ENCODE measurements around the gene MTNR1A. TPM values are rescaled to one million over a fixed set of nuclear protein-coding genes. Genes with fewer than 3 reads are reported as not detected.

The MTNR1A gene
- total RNA-seq, 2 donors from 2014 or later, result 1.3 TPM; not detected in 1

- no peak overlapping the region for H3K27ac ChIP-seq
These were observed 1.6 kb downstream of the MTNR1A start for GRCh38 chr4:186553717-186554116.

GRCh38 chr4:186551849-186552248 lies 3.5 kb downstream of the MTNR1A start:
- intact Hi-C loops (cut with DNase I), result no loop called here
- no peak overlapping the region for H3K4me3 ChIP-seq
- whole genome bisulfite sequencing, result 98% methylated on average over 2 of the region's 2 CpGs
- no peak overlapping the region for H3K27ac ChIP-seq
- TF ChIP-seq POLR2AphosphoS5 (IDR thresholded peaks at IDR 0.05) (no peak), CTCF (IDR thresholded peaks at IDR 0.05) (no peak), POLR2A (IDR thresholded peaks at IDR 0.05) (no peak)
- no peaks in the 10 kb centered on the region for H3K9me3 ChIP-seq
- DNase-seq (ENCODE audit: low spot score), result no peak
- H3K36me3 ChIP-seq, result no peaks in the 10 kb centered on the region
- H3K27me3 ChIP-seq (replicated peaks; ENCODE audit: insufficient read depth), result no peaks in the 10 kb centered on the region
- no peaks in the 10 kb centered on the region for H3K4me1 ChIP-seq (replicated peaks)

More at GRCh38 chr4:186553717-186554116, 1.6 kb downstream of the MTNR1A start:
- Histone ChIP-seq H3K9me3 (no peaks in the 10 kb centered on the region), H3K36me3 (no peaks in the 10 kb centered on the region), H3K4me3 (no peak overlapping the region), H3K27me3 (replicated peaks; ENCODE audit: insufficient read depth) (no peaks in the 10 kb centered on the region), H3K4me1 (replicated peaks) (no peaks in the 10 kb centered on the region)
- intact Hi-C loops (cut with DNase I), result no loop called here
- TF ChIP-seq POLR2AphosphoS5 (IDR thresholded peaks at IDR 0.05), result no peak
- TF ChIP-seq CTCF (IDR thresholded peaks at IDR 0.05), result no peak
- no peak for TF ChIP-seq POLR2A (IDR thresholded peaks at IDR 0.05)
- WGBS, result 67% methylated on average over 13 of the region's 13 CpGs
- no peak for DNase-seq (ENCODE audit: low spot score)

- Histone ChIP-seq H3K36me3 (no peaks in the 10 kb centered on the region), H3K27me3 (replicated peaks; ENCODE audit: insufficient read depth) (no peaks in the 10 kb centered on the region), H3K4me1 (replicated peaks) (no peaks in the 10 kb centered on the region), H3K9me3 (no peaks in the 10 kb centered on the region), H3K27ac (no peak overlapping the region), H3K4me3 (no peak overlapping the region)
- intact Hi-C loops (cut with DNase I), result no loop called here
- no peak for DNase-seq (ENCODE audit: low spot score)
- WGBS, result 69% methylated on average over 7 of the region's 7 CpGs
- no peak for TF ChIP-seq CTCF (IDR thresholded peaks at IDR 0.05)
- TF ChIP-seq POLR2A (IDR thresholded peaks at IDR 0.05), result no peak
- TF ChIP-seq POLR2AphosphoS5 (IDR thresholded peaks at IDR 0.05), result no peak
These were observed 9.9 kb downstream of the MTNR1A start for GRCh38 chr4:186545436-186545835.

- TF ChIP-seq POLR2A (IDR thresholded peaks at IDR 0.05) (no peak), CTCF (IDR thresholded peaks at IDR 0.05) (no peak), POLR2AphosphoS5 (IDR thresholded peaks at IDR 0.05) (no peak)
- intact Hi-C loops (cut with DNase I), result no loop called here
- Histone ChIP-seq H3K27me3 (replicated peaks; ENCODE audit: insufficient read depth) (no peaks in the 10 kb centered on the region), H3K4me3 (no peak overlapping the region), H3K36me3 (no peaks in the 10 kb centered on the region), H3K4me1 (replicated peaks) (no peaks in the 10 kb centered on the region), H3K27ac (no peak overlapping the region), H3K9me3 (no peaks in the 10 kb centered on the region)
- 86% methylated on average over 2 of the region's 2 CpGs for WGBS
- DNase-seq (ENCODE audit: low spot score), result no peak
These were observed 12.2 kb downstream of the MTNR1A start for GRCh38 chr4:186543206-186543605.

- intact Hi-C loops (cut with DNase I), result no loop called here
- no peaks in the 10 kb centered on the region for H3K36me3 ChIP-seq
- 89% methylated on average over 4 of the region's 4 CpGs for WGBS
These were observed 13.6 kb downstream of the MTNR1A start for GRCh38 chr4:186541801-186542200.

More at GRCh38 chr4:186541801-186542200, 13.6 kb downstream of the MTNR1A start:
- H3K4me3 ChIP-seq, result no peak overlapping the region
- H3K27me3 ChIP-seq (replicated peaks; ENCODE audit: insufficient read depth), result no peaks in the 10 kb centered on the region
- DNase-seq (ENCODE audit: low spot score), result no peak
- H3K4me1 ChIP-seq (replicated peaks), result no peaks in the 10 kb centered on the region
- H3K9me3 ChIP-seq, result no peaks in the 10 kb centered on the region
- TF ChIP-seq POLR2AphosphoS5 (IDR thresholded peaks at IDR 0.05) (no peak), CTCF (IDR thresholded peaks at IDR 0.05) (no peak), POLR2A (IDR thresholded peaks at IDR 0.05) (no peak)
- no peak overlapping the region for H3K27ac ChIP-seq

Measured in prostate gland (tissue), 2 donors.